ENCODE measurements around the gene AFF2.

AFF2 gene

GRCh38 chrX:148804579-148805355 is 304.4 kb downstream of the AFF2 start:
- CTCF ChIA-PET, result no interaction called here
- TF ChIP-seq ARNT (IDR thresholded peaks at IDR 0.05) (no peak), CTBP1 (IDR thresholded peaks at IDR 0.05; ENCODE audit: borderline replicate concordance) (no peak), TARDBP (IDR thresholded peaks at IDR 0.05) (no peak), SP1 (IDR thresholded peaks at IDR 0.05) (no peak), FOXM1 (IDR thresholded peaks at IDR 0.05; ENCODE audit: borderline replicate concordance) (no peak), PKNOX1 (IDR thresholded peaks at IDR 0.05) (no peak), HDGF (IDR thresholded peaks at IDR 0.05; ENCODE audit: borderline replicate concordance) (no peak)
- no peak for DNase-seq (ENCODE audit: extremely low spot score)
- POLR2A ChIA-PET, result no interaction called here

GRCh38 chrX:148806145-148806870 is 305.9 kb downstream of the AFF2 start:
- TF ChIP-seq TARDBP (IDR thresholded peaks at IDR 0.05) (no peak), ZNF384 (IDR thresholded peaks at IDR 0.05) (no peak), NFRKB (IDR thresholded peaks at IDR 0.05) (no peak), ARNT (IDR thresholded peaks at IDR 0.05) (no peak), FOXM1 (IDR thresholded peaks at IDR 0.05; ENCODE audit: borderline replicate concordance) (no peak), L3MBTL2 (conservative IDR thresholded peaks at IDR 0.05) (no peak), ELF4 (IDR thresholded peaks at IDR 0.05) (no peak), FOXK2 (IDR thresholded peaks at IDR 0.05) (no peak), SP1 (IDR thresholded peaks at IDR 0.05) (no peak), BHLHE40 (IDR thresholded peaks at IDR 0.05; ENCODE audit: borderline replicate concordance) (no peak), LEF1 (IDR thresholded peaks at IDR 0.05; ENCODE audit: borderline replicate concordance) (no peak), FOXA1 (IDR thresholded peaks at IDR 0.05) (no peak), PKNOX1 (IDR thresholded peaks at IDR 0.05) (no peak), CTBP1 (IDR thresholded peaks at IDR 0.05; ENCODE audit: borderline replicate concordance) (no peak), HDGF (IDR thresholded peaks at IDR 0.05; ENCODE audit: borderline replicate concordance) (no peak), SUZ12 (IDR thresholded peaks at IDR 0.05) (no peak)
- no peak for DNase-seq (ENCODE audit: extremely low spot score)
- POLR2A ChIA-PET, result no interaction called here
- CTCF ChIA-PET, result no interaction called here

DNA sequence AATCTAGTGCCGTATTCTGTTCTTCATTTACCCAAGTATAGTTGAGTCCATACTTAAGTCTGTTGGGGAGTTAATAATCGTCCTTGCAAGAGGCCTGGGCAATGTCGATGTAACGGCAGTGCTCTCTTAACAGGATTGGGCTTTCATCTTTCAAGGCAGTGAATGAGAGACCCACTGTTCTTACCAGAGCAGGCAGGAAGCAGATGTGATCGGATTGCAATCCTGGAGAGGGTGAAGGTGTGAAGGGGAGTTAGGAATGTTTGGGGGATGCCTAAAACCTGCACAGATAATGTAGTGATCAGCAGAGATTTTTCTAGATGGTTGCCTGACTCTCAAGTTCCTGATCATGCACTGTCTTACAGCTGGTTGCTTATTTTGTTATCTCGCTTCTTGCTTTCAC is 308.4 kb downstream of the AFF2 start:
- CTCF ChIA-PET, result no interaction called here
- POLR2A ChIA-PET, result no interaction called here
- no peak for TF ChIP-seq CTBP1 (IDR thresholded peaks at IDR 0.05; ENCODE audit: borderline replicate concordance)
- no peak for TF ChIP-seq FOXA1 (IDR thresholded peaks at IDR 0.05)
- TF ChIP-seq PKNOX1 (IDR thresholded peaks at IDR 0.05), result no peak
- TF ChIP-seq FOXM1 (IDR thresholded peaks at IDR 0.05; ENCODE audit: borderline replicate concordance), result no peak
- no peak for TF ChIP-seq ZNF384 (IDR thresholded peaks at IDR 0.05)
- no peak for DNase-seq (ENCODE audit: extremely low spot score)

- ChIA-PET CTCF (no interaction called here), POLR2A (no interaction called here)
- no peak for TF ChIP-seq FOXA1 (IDR thresholded peaks at IDR 0.05)
- TF ChIP-seq FOXM1 (IDR thresholded peaks at IDR 0.05; ENCODE audit: borderline replicate concordance), result no peak
- no peak for DNase-seq (ENCODE audit: extremely low spot score)
These were observed 310.8 kb downstream of the AFF2 start for GRCh38 chrX:148811236-148811635.

DNA sequence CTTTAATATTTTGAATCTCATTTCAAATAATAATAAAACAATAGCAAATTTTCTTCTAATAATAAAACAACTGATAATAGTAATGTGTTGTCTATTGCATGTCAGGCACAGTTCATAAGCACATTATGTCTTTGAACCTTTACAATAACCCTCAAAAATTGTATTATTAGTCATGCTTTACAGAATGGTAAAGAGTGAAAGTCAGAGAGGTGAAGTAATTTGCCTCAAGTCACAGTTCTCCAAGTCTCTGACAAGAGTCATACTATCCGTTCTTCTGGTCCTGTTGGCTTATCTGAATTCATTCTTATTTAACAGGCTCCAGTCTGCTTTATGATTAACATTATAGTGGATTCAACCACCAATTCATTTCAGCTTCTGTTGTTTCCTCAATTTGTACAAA is 313.0 kb downstream of the AFF2 start:
- CTCF ChIA-PET, result no interaction called here
- POLR2A ChIA-PET, result interaction anchor here (0.6 kb wide), 1 partner anchor 19 kb away, joined by 4 read pairs; no protein-coding TSS in a partner anchor
- no peak for DNase-seq (ENCODE audit: extremely low spot score)
- TF ChIP-seq FOXM1 (IDR thresholded peaks at IDR 0.05; ENCODE audit: borderline replicate concordance) (no peak), L3MBTL2 (conservative IDR thresholded peaks at IDR 0.05) (no peak), ZNF384 (IDR thresholded peaks at IDR 0.05) (no peak), CTBP1 (IDR thresholded peaks at IDR 0.05; ENCODE audit: borderline replicate concordance) (no peak), ARNT (IDR thresholded peaks at IDR 0.05) (no peak), LEF1 (IDR thresholded peaks at IDR 0.05; ENCODE audit: borderline replicate concordance) (no peak), PKNOX1 (IDR thresholded peaks at IDR 0.05) (no peak), ELF4 (IDR thresholded peaks at IDR 0.05) (no peak), NFRKB (IDR thresholded peaks at IDR 0.05) (no peak), BHLHE40 (IDR thresholded peaks at IDR 0.05; ENCODE audit: borderline replicate concordance) (no peak), TARDBP (IDR thresholded peaks at IDR 0.05) (no peak), SUZ12 (IDR thresholded peaks at IDR 0.05) (no peak), SP1 (IDR thresholded peaks at IDR 0.05) (no peak), HDGF (IDR thresholded peaks at IDR 0.05; ENCODE audit: borderline replicate concordance) (no peak)

DNA sequence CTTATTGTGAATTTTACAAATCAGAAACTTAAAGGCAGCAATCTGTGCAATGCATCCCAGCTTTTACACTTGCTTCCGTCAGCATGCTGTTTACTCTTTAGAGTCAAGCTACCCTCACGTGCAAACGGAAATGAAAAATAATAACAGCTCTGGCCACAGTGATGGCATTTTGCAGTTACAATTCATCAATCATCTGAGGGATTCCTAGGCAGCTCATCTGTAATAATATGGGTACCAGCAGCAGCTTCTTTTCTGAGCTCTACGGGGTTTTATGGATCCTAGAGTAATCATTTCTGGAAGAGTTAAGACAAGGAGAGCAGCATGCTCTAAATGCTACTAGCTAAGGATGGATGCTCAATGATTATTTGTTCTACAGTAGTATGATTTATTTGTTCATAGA is 313.6 kb downstream of the AFF2 start:
- CTCF ChIA-PET, result no interaction called here
- POLR2A ChIA-PET, result interaction anchor here (0.6 kb wide), 1 partner anchor 20 kb away, joined by 4 read pairs; no protein-coding TSS in a partner anchor
- TF ChIP-seq FOXK2 (IDR thresholded peaks at IDR 0.05) (no peak), CTBP1 (IDR thresholded peaks at IDR 0.05; ENCODE audit: borderline replicate concordance) (no peak), ELF4 (IDR thresholded peaks at IDR 0.05) (no peak), BHLHE40 (IDR thresholded peaks at IDR 0.05; ENCODE audit: borderline replicate concordance) (no peak), SP1 (IDR thresholded peaks at IDR 0.05) (no peak)
- DNase-seq (ENCODE audit: extremely low spot score), result no peak
